Osteoblast (primary cell): ENCODE data around the gene COX5B. TPM values are rescaled to one million over a fixed set of nuclear protein-coding genes. Genes with fewer than 3 reads are reported as not detected.
A peak's percentile ranks its signal among the peaks of the same experiment; 100 is the strongest.

Experiments used
- DNase-seq: peaks from one replicate; pipeline ENCODE4 v3.0.0; 2011; ENCODE audit warnings: low spot score, mixed read lengths; ENCODE audit not compliant: insufficient read length; ENCODE audit errors: missing footprints
- H2AFZ ChIP-seq: 2 replicates; pipeline ENCODE4 v1.6.0; 2011; ENCODE audit warnings: mild to moderate bottlenecking, low read length
- H3K27ac ChIP-seq: 2 replicates; pipeline ENCODE4 v1.5.1; 2011; ENCODE audit warnings: mild to moderate bottlenecking, low read depth, low read length, moderate library complexity
- H3K27me3 ChIP-seq: 2 replicates; pipeline ENCODE4 v1.6.0; 2012; ENCODE audit warnings: mild to moderate bottlenecking, control low read depth, inconsistent platforms, low read length, moderate library complexity; ENCODE audit not compliant: insufficient read depth
- H3K36me3 ChIP-seq: 2 replicates; pipeline ENCODE4 v1.5.1; 2011; ENCODE audit warnings: mild to moderate bottlenecking, low read length, control low read depth, moderate library complexity; ENCODE audit not compliant: insufficient read depth
- H3K4me1 ChIP-seq: 2 replicates; pipeline ENCODE4 v1.5.1; 2011; ENCODE audit warnings: mild to moderate bottlenecking, low read length, control low read depth, moderate library complexity; ENCODE audit not compliant: insufficient read depth
- H3K4me2 ChIP-seq: 2 replicates; pipeline ENCODE4 v1.6.0; 2011; ENCODE audit warnings: mild to moderate bottlenecking, low read length; ENCODE audit not compliant: insufficient read depth
- H3K4me3 ChIP-seq: fragments of 200-600 bp; sonication (generic); 3 replicates; pipeline ENCODE4 v1.5.1; 2012; ENCODE audit warnings: mild to moderate bottlenecking, low read length, inconsistent platforms; ENCODE audit not compliant: insufficient read depth
- H3K79me2 ChIP-seq: 2 replicates; pipeline ENCODE4 v1.6.0; 2012; ENCODE audit warnings: mild to moderate bottlenecking, low read length, control low read depth, inconsistent platforms; ENCODE audit not compliant: insufficient read depth
- H3K9me3 ChIP-seq: 2 replicates; pipeline ENCODE4 v1.5.1; 2011; ENCODE audit warnings: low read depth, low read length, control low read depth
- H4K20me1 ChIP-seq: 2 replicates; pipeline ENCODE4 v1.6.0; 2012; ENCODE audit warnings: mild to moderate bottlenecking, low read length, control low read depth; ENCODE audit not compliant: insufficient read depth
- total RNA-seq: library from RNA; depleted of rRNA; stranded (reverse); fragments of >200 nt; gene quantifications from 2 replicates; pipeline ENCODE4 v1.2.3, GENCODE V29; 2012
- TF ChIP-seq, protein P1 (sequence below): IDR thresholded peaks from 2 replicates; pipeline ENCODE4 v1.5.1; 2011; ENCODE audit warnings: mild to moderate bottlenecking, low read depth, low read length, moderate library complexity; ENCODE audit errors: extremely low read depth

COX5B gene
- total RNA-seq, 1 donor, result 214 TPM

DNA sequence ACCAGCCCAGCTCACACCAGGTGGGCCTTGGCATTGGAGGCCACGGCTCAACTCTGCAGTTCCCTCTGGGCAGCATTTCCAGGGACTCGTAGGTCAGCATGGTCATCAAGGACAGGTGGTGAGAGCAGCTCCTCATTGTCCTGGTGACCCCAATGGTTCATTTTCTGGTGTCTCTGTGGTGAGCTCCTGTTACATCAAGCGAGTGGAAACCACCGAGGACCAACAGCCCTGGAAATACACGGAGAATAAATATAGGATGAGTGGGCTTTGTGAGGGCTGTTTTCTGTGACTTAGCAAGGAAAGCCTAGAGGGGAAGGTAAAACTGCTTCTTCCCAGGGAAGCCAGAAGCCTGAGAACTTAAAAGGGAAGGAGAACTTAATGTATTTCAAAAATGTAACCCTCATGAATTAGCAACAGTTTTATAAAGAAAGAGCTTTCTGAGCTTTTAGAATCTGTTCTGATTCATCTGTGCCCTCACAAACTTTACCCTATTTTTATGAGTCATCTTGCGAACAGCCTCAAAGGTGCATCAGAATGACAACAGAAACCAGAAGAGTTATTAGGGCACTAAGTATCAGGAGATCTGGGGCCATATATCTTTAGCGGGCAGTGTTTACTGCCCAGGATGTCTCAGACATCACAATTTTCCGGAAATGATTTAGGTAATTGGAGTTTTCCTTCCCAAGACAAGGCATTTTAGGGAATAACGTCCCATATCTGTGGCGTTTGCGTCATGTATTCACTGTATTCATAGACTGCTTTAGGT, 42.4 kb downstream of the COX5B start:
- Histone ChIP-seq H3K79me2 (no peaks in the 10 kb centered on the region), H3K4me1 (no peaks in the 10 kb centered on the region), H3K4me3 (no peak overlapping the region), H2AFZ (no peak overlapping the region), H3K4me2 (no peak overlapping the region), H3K9me3 (no peaks in the 10 kb centered on the region), H3K36me3 (no peaks in the 10 kb centered on the region), H4K20me1 (no peaks in the 10 kb centered on the region), H3K27me3 (no peaks in the 10 kb centered on the region), H3K27ac (no peak overlapping the region)
- DNase-seq, result peak; percentile 17
- TF ChIP-seq, protein P1, sequence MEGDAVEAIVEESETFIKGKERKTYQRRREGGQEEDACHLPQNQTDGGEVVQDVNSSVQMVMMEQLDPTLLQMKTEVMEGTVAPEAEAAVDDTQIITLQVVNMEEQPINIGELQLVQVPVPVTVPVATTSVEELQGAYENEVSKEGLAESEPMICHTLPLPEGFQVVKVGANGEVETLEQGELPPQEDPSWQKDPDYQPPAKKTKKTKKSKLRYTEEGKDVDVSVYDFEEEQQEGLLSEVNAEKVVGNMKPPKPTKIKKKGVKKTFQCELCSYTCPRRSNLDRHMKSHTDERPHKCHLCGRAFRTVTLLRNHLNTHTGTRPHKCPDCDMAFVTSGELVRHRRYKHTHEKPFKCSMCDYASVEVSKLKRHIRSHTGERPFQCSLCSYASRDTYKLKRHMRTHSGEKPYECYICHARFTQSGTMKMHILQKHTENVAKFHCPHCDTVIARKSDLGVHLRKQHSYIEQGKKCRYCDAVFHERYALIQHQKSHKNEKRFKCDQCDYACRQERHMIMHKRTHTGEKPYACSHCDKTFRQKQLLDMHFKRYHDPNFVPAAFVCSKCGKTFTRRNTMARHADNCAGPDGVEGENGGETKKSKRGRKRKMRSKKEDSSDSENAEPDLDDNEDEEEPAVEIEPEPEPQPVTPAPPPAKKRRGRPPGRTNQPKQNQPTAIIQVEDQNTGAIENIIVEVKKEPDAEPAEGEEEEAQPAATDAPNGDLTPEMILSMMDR, result no peak

DNA sequence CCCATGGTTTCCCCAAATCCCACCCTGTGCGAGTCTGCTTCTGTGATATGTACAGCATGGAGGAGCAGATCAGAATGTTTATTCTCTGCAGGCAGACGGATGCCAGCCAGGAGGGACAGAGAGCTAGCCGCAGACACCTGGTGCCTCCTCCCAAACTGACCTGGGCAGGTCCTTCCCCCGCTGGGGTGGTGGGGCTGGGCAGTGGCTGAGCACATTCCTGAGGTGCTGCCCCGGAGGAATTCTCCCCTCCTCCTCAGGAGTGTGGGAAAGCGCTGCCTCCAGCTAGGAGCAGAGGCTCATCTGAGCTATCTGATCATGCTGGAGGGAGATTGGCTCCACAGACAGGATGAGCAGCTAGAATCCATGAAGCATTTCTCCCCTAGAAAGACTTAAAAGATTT, 45.3 kb downstream of the COX5B start:
- no peak overlapping the region for H2AFZ ChIP-seq
- no peaks in the 10 kb centered on the region for H3K79me2 ChIP-seq
- no peaks in the 10 kb centered on the region for H3K9me3 ChIP-seq
- no peaks in the 10 kb centered on the region for H3K4me1 ChIP-seq
- peak; percentile 25 for DNase-seq
- no peaks in the 10 kb centered on the region for H4K20me1 ChIP-seq
- H3K4me2 ChIP-seq, result no peak overlapping the region
- H3K4me3 ChIP-seq, result no peak overlapping the region
- TF ChIP-seq, protein P1, result no peak
- no peak overlapping the region for H3K27ac ChIP-seq
- H3K36me3 ChIP-seq, result no peaks in the 10 kb centered on the region
- no peaks in the 10 kb centered on the region for H3K27me3 ChIP-seq

DNA sequence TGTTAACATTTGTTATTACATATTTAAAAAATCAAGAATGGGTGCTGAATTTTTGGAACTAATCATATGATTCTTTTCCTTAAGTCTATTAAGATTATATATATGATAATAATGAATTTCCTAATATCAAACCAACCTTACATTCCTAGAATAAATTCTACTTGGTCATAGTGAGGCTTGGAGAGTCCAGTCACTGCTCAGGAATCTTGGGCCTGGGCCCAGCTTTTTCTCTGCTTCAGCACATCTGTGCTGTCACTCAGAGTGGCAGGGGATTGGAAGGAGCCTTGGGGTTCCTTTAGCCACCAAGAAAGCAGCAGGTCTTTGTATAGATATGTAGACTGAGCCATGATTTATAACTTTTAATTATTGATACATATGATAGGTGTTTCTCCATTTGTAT, 47.6 kb downstream of the COX5B start:
- Histone ChIP-seq H3K4me2 (no peak overlapping the region), H3K79me2 (no peaks in the 10 kb centered on the region), H3K4me3 (no peak overlapping the region), H4K20me1 (no peaks in the 10 kb centered on the region), H3K27ac (no peak overlapping the region), H3K36me3 (no peaks in the 10 kb centered on the region), H2AFZ (no peak overlapping the region), H3K9me3 (no peaks in the 10 kb centered on the region), H3K4me1 (no peaks in the 10 kb centered on the region), H3K27me3 (no peaks in the 10 kb centered on the region)
- DNase-seq, result no peak
- TF ChIP-seq, protein P1, result no peak

DNA sequence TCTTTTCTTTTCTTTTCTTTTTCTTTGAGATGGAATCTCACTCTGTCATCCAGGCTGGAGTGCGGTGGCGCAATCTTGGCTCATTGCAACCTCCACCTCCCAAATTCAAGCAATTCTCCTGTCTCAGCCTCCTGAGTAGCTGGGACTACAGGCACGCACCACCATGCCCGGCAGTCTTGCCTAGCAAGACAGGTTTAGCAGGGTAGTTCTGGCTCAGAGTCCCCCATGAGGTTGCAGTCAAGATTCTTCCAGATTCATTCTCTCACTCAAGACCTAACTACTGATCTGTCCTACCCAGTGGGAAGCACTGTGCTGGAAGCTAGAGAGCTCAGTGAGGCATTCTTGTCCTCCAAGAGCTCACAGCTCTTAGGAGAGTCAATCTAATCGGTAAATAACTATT, 49.9 kb downstream of the COX5B start:
- H3K4me1 ChIP-seq, result no peaks in the 10 kb centered on the region
- TF ChIP-seq, protein P1, result no peak
- H3K79me2 ChIP-seq, result no peaks in the 10 kb centered on the region
- H3K4me2 ChIP-seq, result no peak overlapping the region
- no peak for DNase-seq
- H3K27ac ChIP-seq, result no peak overlapping the region
- no peaks in the 10 kb centered on the region for H3K27me3 ChIP-seq
- H4K20me1 ChIP-seq, result no peaks in the 10 kb centered on the region
- H2AFZ ChIP-seq, result no peak overlapping the region
- no peaks in the 10 kb centered on the region for H3K36me3 ChIP-seq
- no peaks in the 10 kb centered on the region for H3K9me3 ChIP-seq
- no peak overlapping the region for H3K4me3 ChIP-seq
